ENCODE data around the gene TMEM108. TPM values are rescaled to one million over a fixed set of nuclear protein-coding genes. Genes with fewer than 3 reads are reported as not detected.
A peak's percentile ranks its signal among the peaks of the same experiment; 100 is the strongest.

The TMEM108 gene
- total RNA-seq, 2 experiments from 2014 or later, result not detected

DNA sequence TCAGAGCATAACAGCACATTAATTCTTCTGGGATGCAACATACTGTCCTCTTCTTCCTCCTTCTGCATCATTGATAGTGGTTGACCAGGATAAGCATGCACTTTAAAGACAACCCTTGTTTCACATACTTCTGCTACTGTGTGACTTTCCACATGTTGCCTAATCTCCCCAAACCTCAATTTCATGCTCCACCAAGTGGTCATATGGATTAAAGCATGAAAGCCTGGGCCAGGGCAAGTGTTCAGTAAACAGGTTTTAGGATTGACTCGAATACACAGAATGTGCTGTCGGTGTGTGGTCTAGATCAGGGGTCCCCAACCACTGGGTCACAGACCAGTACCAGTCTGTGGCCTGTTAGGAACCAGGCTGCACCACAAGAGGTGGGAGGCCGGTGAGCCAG lies 339.2 kb downstream of the TMEM108 start:
- no peak overlapping the region for H3K27ac Mint-ChIP-seq
- CTCF ChIA-PET, result no interaction called here
- DNase-seq, result no peak
- POLR2A ChIA-PET, result no interaction called here
- H3K4me1 Mint-ChIP-seq, result no peaks in the 10 kb centered on the region
- no peak overlapping the region for H3K4me3 Mint-ChIP-seq
- no peaks in the 10 kb centered on the region for H3K27me3 Mint-ChIP-seq
- no peaks in the 10 kb centered on the region for H3K9me3 Mint-ChIP-seq
- no peaks in the 10 kb centered on the region for H3K36me3 Mint-ChIP-seq (ENCODE audit: low read depth)

DNA sequence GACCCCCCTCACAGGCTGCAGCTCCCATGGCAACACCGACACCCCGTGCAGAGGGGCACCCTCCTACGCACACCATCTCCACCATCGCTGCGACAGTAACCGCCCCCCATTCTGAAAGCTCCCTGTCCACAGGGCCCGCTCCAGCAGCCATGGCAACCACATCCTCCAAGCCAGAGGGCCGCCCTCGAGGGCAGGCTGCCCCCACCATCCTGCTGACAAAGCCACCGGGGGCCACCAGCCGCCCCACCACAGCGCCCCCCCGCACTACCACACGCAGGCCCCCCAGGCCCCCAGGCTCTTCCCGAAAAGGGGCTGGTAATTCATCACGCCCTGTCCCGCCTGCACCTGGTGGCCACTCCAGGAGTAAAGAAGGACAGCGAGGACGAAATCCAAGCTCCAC lies 341.7 kb downstream of the TMEM108 start:
- no peaks in the 10 kb centered on the region for H3K27me3 Mint-ChIP-seq
- CTCF ChIA-PET, result no interaction called here
- no peak overlapping the region for H3K27ac Mint-ChIP-seq
- H3K36me3 Mint-ChIP-seq (ENCODE audit: low read depth), result no peaks in the 10 kb centered on the region
- H3K4me3 Mint-ChIP-seq, result no peak overlapping the region
- H3K9me3 Mint-ChIP-seq, result no peaks in the 10 kb centered on the region
- no peaks in the 10 kb centered on the region for H3K4me1 Mint-ChIP-seq
- POLR2A ChIA-PET, result no interaction called here
- DNase-seq, result no peak

DNA sequence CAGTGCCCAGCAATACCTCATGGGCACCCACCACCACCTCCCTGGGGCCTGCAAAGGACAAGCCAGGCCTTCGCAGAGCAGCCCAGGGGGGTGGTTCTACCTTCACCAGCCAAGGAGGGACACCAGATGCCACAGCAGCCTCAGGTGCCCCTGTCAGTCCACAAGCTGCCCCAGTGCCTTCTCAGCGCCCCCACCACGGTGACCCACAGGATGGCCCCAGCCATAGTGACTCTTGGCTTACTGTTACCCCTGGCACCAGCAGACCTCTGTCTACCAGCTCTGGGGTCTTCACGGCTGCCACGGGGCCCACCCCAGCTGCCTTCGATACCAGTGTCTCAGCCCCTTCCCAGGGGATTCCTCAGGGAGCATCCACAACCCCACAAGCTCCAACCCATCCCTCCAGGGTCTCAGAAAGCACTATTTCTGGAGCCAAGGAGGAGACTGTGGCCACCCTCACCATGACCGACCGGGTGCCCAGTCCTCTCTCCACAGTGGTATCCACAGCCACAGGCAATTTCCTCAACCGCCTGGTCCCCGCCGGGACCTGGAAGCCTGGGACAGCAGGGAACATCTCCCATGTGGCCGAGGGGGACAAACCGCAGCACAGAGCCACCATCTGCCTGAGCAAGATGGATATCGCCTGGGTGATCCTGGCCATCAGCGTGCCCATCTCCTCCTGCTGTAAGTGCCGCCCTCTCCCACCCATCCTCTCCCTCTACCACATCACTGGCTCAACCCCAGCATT lies 342.5 kb downstream of the TMEM108 start:
- no peaks in the 10 kb centered on the region for H3K9me3 Mint-ChIP-seq
- no peak overlapping the region for H3K27ac Mint-ChIP-seq
- H3K4me1 Mint-ChIP-seq, result no peaks in the 10 kb centered on the region
- POLR2A ChIA-PET, result no interaction called here
- H3K4me3 Mint-ChIP-seq, result no peak overlapping the region
- no peaks in the 10 kb centered on the region for H3K36me3 Mint-ChIP-seq (ENCODE audit: low read depth)
- no peaks in the 10 kb centered on the region for H3K27me3 Mint-ChIP-seq
- CTCF ChIA-PET, result no interaction called here
- DNase-seq, result no peak

GRCh38 chr3:133381346-133382109 lies 343.3 kb downstream of the TMEM108 start:
- no peak for DNase-seq
- CTCF ChIA-PET, result no interaction called here
- Mint-ChIP-seq H3K9me3 (no peaks in the 10 kb centered on the region), H3K4me3 (no peak overlapping the region), H3K27ac (no peak overlapping the region), H3K4me1 (no peaks in the 10 kb centered on the region), H3K36me3 (ENCODE audit: low read depth) (no peaks in the 10 kb centered on the region), H3K27me3 (no peaks in the 10 kb centered on the region)
- POLR2A ChIA-PET, result interaction anchor here (0.6 kb wide), 1 partner anchor 8 kb away, joined by 4 read pairs; no protein-coding TSS in a partner anchor

DNA sequence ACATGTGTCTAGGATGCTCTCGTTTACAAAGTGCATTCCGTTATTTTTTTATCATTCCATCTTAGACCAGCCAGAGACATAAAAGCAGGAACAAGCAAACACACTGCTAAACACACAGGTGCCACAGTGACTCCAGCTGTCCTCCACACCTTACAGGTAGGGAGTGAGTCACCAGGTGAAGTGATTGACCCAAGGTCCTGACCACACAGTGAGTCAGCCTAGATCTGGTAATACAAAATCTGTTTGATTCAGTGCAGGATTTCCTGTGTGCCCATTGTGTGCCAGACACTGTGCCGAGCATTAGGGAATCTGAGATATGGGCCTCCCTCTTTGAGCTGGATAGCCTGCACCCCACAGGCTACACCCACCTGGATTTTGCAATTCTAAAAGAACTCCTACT lies 345.0 kb downstream of the TMEM108 start:
- DNase-seq, result no peak
- Mint-ChIP-seq H3K4me3 (no peak overlapping the region), H3K27me3 (no peaks in the 10 kb centered on the region), H3K27ac (no peak overlapping the region), H3K36me3 (ENCODE audit: low read depth) (no peaks in the 10 kb centered on the region), H3K9me3 (no peaks in the 10 kb centered on the region), H3K4me1 (no peaks in the 10 kb centered on the region)
- CTCF ChIA-PET, result interaction anchor here (0.8 kb wide), 1 partner anchor 9 kb away, joined by 3 read pairs; no protein-coding TSS in a partner anchor
- POLR2A ChIA-PET, result no interaction called here

DNA sequence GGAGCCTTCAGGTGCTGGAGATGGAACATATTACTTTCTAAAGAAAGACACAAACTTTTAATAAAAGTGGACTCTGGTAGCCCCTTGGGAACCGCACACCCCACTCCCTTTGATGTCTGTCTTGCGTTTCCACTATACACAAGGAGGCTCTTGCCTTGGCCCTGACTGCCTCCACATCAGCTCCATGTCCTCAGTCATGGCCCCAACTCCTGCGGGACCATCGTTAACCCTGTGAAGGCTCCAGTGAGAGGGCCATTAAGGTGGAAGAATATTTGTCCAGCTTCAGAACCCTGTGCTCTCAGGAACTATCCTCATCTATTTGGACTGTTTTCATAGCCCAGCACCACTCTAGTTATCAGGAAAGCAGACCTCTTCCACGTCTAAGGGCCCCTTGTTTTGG lies 345.6 kb downstream of the TMEM108 start:
- Mint-ChIP-seq H3K27me3 (no peaks in the 10 kb centered on the region), H3K4me1 (no peaks in the 10 kb centered on the region), H3K4me3 (no peak overlapping the region), H3K27ac (no peak overlapping the region), H3K36me3 (ENCODE audit: low read depth) (no peaks in the 10 kb centered on the region), H3K9me3 (no peaks in the 10 kb centered on the region)
- DNase-seq, result no peak
- ChIA-PET CTCF (interaction anchor here (0.8 kb wide), 1 partner anchor 8 kb away, joined by 3 read pairs; no protein-coding TSS in a partner anchor), POLR2A (no interaction called here)

GRCh38 chr3:133384331-133385027 lies 346.3 kb downstream of the TMEM108 start:
- Mint-ChIP-seq H3K9me3 (no peaks in the 10 kb centered on the region), H3K4me3 (no peak overlapping the region), H3K36me3 (ENCODE audit: low read depth) (no peaks in the 10 kb centered on the region), H3K4me1 (no peaks in the 10 kb centered on the region), H3K27ac (no peak overlapping the region), H3K27me3 (no peaks in the 10 kb centered on the region)
- ChIA-PET POLR2A (no interaction called here), CTCF (no interaction called here)
- DNase-seq, result peak; percentile 41

DNA sequence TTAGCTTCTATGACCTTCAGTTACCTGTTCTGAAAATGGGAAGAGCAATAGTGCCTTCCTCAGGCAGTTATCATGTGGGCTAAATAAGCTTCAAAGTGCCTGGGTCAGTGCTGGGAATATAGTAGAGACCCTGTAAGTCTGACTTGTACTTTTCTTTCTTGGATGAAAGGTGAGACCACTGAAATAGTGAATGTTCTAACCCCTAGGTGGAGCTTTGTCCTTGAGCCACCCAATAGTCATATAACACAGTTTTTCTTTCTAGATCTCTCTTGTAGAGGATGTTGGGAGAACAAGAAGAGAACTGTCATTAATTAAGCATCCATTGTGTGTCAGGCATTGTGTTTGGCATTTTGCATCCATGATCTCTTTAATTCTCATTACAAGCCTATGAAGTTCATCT lies 348.7 kb downstream of the TMEM108 start:
- H3K4me3 Mint-ChIP-seq, result no peak overlapping the region
- H3K27me3 Mint-ChIP-seq, result no peaks in the 10 kb centered on the region
- no peaks in the 10 kb centered on the region for H3K36me3 Mint-ChIP-seq (ENCODE audit: low read depth)
- H3K27ac Mint-ChIP-seq, result no peak overlapping the region
- no peaks in the 10 kb centered on the region for H3K9me3 Mint-ChIP-seq
- H3K4me1 Mint-ChIP-seq, result no peaks in the 10 kb centered on the region
- CTCF ChIA-PET, result no interaction called here
- no peak for DNase-seq
- POLR2A ChIA-PET, result no interaction called here

DNA sequence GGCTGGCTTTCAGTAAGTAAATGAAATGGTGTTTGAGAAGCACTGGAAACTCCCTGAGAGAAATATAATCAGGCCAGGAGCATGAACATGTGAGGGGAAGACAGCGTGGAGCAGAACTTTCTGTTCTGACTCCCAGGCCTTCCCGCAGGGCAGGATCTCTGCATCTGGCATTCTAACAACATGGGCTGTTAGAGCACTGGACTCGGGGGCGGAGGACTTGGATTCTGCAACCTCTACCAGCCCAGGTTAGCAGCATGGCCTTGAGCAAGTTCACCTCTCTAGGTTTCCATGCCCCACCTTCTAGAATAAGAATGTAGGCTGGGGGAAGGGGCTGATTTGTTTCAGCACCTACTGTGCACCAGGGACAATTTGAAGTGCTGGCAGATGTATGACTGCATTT lies 349.1 kb downstream of the TMEM108 start:
- Mint-ChIP-seq H3K4me1 (no peaks in the 10 kb centered on the region), H3K27ac (no peak overlapping the region), H3K9me3 (no peaks in the 10 kb centered on the region), H3K27me3 (no peaks in the 10 kb centered on the region), H3K4me3 (no peak overlapping the region), H3K36me3 (ENCODE audit: low read depth) (no peaks in the 10 kb centered on the region)
- no peak for DNase-seq
- CTCF ChIA-PET, result no interaction called here
- POLR2A ChIA-PET, result no interaction called here

DNA sequence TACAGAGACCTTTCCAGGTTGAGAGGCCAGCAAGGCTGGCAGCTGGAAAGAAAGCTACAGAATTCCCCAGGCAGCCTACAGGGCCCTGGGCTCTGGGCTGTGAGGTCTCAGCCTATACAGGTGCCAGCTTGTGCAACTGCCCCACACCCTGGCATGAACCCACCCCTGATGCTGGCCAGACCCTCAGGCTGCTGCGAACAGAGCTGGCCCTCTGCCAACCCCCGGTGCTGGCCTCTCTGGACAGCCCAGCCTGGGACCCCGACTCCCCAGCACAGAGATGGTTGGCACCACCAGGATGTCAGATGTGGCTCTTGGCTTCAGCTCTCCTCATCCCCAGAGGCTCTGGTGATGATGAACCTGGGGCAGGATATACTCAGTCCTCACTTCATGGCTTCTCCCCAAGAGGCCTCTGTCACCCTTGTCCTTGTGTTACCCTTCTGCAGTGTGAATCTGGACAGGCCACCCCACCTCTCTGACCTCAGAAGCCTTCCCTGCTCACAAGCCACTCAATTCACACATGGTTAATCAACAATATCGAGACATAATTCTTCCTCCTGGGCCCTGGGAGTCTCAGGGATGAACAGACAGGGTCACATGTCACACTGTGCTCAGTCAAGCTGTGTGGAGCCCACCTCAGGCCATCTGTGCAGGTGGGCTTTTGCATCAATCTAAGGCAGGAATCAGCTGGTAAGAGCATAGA lies 350.7 kb downstream of the TMEM108 start:
- no peaks in the 10 kb centered on the region for H3K27me3 Mint-ChIP-seq
- H3K4me1 Mint-ChIP-seq, result no peaks in the 10 kb centered on the region
- no peak overlapping the region for H3K27ac Mint-ChIP-seq
- ChIA-PET CTCF (interaction anchor here (0.6 to 1.5 kb wide), 2 partner anchors 10 to 739 kb away, joined by 3 read pairs; partner anchors contain the start of gene BFSP2), POLR2A (interaction anchor here (0.6 kb wide), 1 partner anchor 7 kb away, joined by 4 read pairs; no protein-coding TSS in a partner anchor)
- H3K4me3 Mint-ChIP-seq, result no peak overlapping the region
- H3K9me3 Mint-ChIP-seq, result no peaks in the 10 kb centered on the region
- H3K36me3 Mint-ChIP-seq (ENCODE audit: low read depth), result no peaks in the 10 kb centered on the region
- DNase-seq, result no peak

- H3K4me1 Mint-ChIP-seq, result peaks cover 5% of the 10 kb centered on the region
- ChIA-PET CTCF (no interaction called here), POLR2A (no interaction called here)
- H3K27ac Mint-ChIP-seq, result no peak overlapping the region
- no peaks in the 10 kb centered on the region for H3K9me3 Mint-ChIP-seq
- H3K27me3 Mint-ChIP-seq, result peaks cover 2% of the 10 kb centered on the region
- no peak for DNase-seq
- H3K4me3 Mint-ChIP-seq, result no peak overlapping the region
- no peaks in the 10 kb centered on the region for H3K36me3 Mint-ChIP-seq (ENCODE audit: low read depth)
Measured at GRCh38 chr3:133390715-133391114, 352.5 kb downstream of the TMEM108 start.

DNA sequence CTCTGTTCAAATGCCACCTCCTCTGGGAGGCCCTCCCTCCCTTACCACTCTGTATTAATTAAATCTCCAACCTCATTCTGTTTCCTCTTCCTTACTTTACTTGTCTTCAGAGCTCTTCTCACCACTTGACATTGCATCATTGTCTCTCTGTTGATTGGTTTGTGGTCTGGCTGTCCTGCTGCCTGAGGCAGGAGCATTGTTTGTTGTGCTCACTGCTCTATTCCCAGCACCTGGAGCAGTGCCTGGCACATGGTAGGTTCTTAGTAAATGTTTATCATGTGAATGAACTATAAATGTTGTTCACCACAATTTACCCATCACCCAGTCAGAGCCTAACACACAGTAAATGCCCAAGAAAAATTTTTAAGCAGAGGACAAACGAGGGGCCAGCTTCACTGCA lies 355.0 kb downstream of the TMEM108 start:
- H3K36me3 Mint-ChIP-seq (ENCODE audit: low read depth), result no peaks in the 10 kb centered on the region
- H3K27me3 Mint-ChIP-seq, result peaks cover 2% of the 10 kb centered on the region
- no peaks in the 10 kb centered on the region for H3K9me3 Mint-ChIP-seq
- ChIA-PET CTCF (no interaction called here), POLR2A (interaction anchor here (0.6 kb wide), 1 partner anchor 20 kb away, joined by 3 read pairs; no protein-coding TSS in a partner anchor)
- H3K27ac Mint-ChIP-seq, result no peak overlapping the region
- peaks cover 6% of the 10 kb centered on the region for H3K4me1 Mint-ChIP-seq
- no peak overlapping the region for H3K4me3 Mint-ChIP-seq
- no peak for DNase-seq
